Measurements from ENCODE around the gene C1QB.

GRCh38 chr1:22643928-22644327, 9.1 kb upstream of the C1QB start:
- no peak for TF ChIP-seq CTCF (IDR thresholded peaks at IDR 0.05)
- no peak for TF ChIP-seq POLR2A (IDR thresholded peaks at IDR 0.05)
